ENCODE data around the gene PCDHB11.
"Not testable (repeated sequence)": the region's sequence is repeated elsewhere in the genome, so short reads cannot be mapped to it uniquely, and the experiment has no call there.

The PCDHB11 gene

GRCh38 chr5:141199359-141200235, at the start of gene PCDHB11:
PCDHB11 (plus strand) TSS chr5:141199627; CDS start chr5:141199775, 148 bp downstream.
- no peak for DNase-seq

DNA sequence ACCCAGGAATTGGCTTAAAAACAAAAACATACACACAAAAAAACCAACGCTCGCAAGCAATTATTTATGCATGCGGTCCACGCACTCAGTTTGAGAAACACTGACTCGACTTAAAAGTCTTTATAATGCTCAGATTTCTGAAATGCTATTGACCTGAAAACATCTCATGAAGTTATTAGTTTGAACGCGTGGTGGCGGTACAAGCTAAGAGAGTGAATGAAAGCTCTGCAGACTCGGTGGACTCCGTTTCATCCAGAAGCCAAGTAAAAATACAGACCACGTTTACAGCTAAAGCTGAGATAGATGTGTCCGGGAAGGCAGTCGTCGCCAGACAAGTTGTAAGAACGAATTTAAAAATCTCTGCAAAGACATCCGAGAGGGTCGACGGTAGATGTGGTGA, 49.6 kb upstream of the PCDHB11 start, which contains the start of gene PCDHB6:
Gene PCDHB6 (plus strand): TSS at position 246 of the 400 bp plus-strand sequence. CDS start 201 bp downstream, outside the sequence.
- no peak for DNase-seq

DNA sequence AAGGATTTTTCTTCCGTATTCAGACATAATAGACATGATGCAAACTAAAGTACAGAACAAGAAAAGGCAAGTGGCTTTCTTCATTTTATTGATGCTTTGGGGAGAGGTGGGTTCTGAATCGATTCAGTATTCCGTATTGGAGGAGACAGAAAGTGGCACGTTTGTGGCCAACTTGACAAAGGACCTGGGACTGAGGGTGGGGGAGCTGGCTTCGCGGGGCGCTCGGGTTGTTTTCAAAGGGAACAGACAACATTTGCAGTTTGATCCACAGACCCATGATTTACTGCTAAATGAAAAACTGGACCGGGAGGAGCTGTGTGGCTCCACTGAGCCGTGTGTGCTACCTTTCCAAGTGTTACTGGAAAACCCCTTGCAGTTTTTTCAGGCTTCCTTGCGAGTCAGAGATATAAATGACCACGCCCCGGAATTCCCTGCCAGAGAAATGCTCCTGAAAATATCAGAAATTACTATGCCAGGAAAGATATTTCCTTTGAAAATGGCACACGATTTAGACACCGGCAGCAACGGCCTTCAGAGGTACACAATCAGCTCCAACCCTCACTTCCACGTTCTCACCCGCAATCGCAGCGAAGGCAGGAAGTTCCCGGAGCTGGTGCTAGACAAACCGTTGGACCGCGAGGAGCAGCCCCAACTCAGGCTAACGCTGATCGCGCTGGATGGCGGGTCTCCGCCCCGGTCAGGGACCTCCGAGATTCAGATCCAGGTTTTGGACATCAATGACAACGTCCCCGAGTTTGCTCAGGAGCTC, 49.0 kb upstream of the PCDHB11 start:
- no peak for DNase-seq

- no peak for DNase-seq
Measured at GRCh38 chr5:141150993-141151325, 48.5 kb upstream of the PCDHB11 start.

GRCh38 chr5:141151632-141152031, 47.8 kb upstream of the PCDHB11 start:
- not testable (repeated sequence) for DNase-seq

GRCh38 chr5:141152096-141152495, 47.3 kb upstream of the PCDHB11 start:
- not testable (repeated sequence) for DNase-seq

GRCh38 chr5:141155540-141156374, 43.7 kb upstream of the PCDHB11 start:
- no peak for DNase-seq

DNA sequence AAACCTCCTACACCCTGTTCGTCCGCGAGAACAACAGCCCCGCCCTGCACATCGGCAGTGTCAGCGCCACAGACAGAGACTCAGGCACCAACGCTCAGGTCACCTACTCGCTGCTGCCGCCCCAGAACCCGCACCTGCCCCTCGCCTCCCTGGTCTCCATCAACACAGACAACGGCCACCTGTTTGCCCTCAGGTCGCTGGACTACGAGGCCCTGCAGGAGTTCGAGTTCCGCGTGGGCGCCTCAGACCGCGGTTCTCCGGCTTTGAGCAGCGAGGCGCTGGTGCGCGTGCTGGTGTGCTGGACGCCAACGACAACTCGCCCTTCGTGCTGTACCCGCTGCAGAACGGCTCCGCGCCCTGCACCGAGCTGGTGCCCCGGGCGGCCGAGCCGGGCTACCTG, 42.1 kb upstream of the PCDHB11 start:
- DNase-seq = not testable (repeated sequence)

GRCh38 chr5:141157901-141158300, 41.5 kb upstream of the PCDHB11 start:
- DNase-seq = not testable (repeated sequence)

GRCh38 chr5:141172381-141173204, 26.8 kb upstream of the PCDHB11 start, which contains the start of gene PCDHB7:
PCDHB7 (plus strand) TSS chr5:141172644; CDS start chr5:141172836, 192 bp downstream.
- no peak for DNase-seq

GRCh38 chr5:141174291-141175104, 24.9 kb upstream of the PCDHB11 start:
- not testable (repeated sequence) for DNase-seq

- no peak for DNase-seq
Measured at GRCh38 chr5:141175933-141176332, 23.5 kb upstream of the PCDHB11 start.

DNA sequence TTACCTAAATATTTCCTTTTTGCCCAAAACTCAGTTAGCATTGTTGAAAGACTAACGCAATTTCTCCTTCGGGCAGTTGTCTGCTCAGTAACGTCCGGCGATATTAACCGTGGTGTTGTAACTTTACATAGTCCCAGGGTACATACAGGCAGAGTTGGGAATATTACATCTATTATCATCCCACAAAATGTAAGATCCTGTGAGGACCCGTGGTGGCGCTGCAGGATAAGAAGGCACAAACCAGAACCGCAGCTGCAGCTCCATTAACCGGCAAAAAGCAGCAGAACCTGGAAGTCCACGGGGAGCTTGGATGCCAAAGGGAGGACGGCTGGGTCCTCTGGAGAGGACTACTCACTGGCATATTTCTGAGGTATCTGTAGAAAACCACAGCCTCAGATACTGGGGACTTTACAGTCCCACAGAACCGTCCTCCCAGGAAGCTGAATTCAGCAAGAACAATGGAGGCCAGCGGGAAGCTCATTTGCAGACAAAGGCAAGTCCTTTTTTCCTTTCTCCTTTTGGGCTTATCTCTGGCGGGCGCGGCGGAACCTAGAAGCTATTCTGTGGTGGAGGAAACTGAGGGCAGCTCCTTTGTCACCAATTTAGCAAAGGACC, 21.7 kb upstream of the PCDHB11 start, which contains the start of gene PCDHB8:
Gene PCDHB8 (plus strand): TSS at position 214 of the 615 bp plus-strand sequence. CDS start 245 bp downstream, at position 459.
- DNase-seq = not testable (repeated sequence)

DNA sequence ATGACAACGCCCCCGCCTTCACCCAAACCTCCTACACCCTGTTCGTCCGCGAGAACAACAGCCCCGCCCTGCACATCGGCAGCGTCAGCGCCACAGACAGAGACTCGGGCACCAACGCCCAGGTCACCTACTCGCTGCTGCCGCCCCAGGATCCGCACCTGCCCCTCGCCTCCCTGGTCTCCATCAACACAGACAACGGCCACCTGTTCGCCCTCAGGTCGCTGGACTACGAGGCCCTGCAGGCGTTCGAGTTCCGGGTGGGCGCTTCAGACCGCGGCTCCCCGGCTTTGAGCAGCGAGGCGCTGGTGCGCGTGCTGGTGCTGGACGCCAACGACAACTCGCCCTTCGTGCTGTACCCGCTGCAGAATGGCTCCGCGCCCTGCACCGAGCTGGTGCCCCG, 20.1 kb upstream of the PCDHB11 start:
- DNase-seq = not testable (repeated sequence)

GRCh38 chr5:141179876-141180275, 19.6 kb upstream of the PCDHB11 start:
- not testable (repeated sequence) for DNase-seq

DNA sequence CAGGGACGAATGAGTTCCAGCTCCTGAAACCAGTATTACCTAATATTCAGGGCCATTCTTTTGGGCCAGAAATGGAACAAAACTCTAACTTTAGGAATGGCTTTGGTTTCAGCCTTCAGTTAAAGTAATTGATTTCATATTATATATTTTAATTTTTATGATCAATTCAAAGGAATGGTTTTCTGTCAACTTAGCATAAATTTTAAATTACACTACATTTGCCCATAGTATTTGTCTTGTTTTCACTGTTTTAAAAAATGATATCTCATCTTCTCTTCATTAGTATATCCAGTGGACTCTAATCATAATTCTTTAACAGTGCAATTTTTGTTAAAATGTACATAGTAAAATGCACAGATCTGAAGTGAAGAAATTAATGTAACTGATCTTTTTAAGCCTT, 19.1 kb upstream of the PCDHB11 start:
- no peak for DNase-seq

- DNase-seq = no peak
Measured at GRCh38 chr5:141182248-141182647, 17.2 kb upstream of the PCDHB11 start, which contains the start of gene PCDHB16. PCDHB16 (plus strand) TSS chr5:141182387; CDS start chr5:141182560, 173 bp downstream.

GRCh38 chr5:141184117-141184855, 15.1 kb upstream of the PCDHB11 start:
- not testable (repeated sequence) for DNase-seq

GRCh38 chr5:141186897-141187512, 12.4 kb upstream of the PCDHB11 start, which contains the start of gene PCDHB9:
PCDHB9 (plus strand) TSS chr5:141187161; CDS start chr5:141187319, 158 bp downstream.
- no peak for DNase-seq

Measured in NK-92 treated with Interleukin-12 subunit alpha and Interleukin-12 subunit beta, amount 100 ng/mL, for 24 hours (cell line).